Stimulated activated CD8-positive, alpha-beta memory T cell treated with anti-CD3 and anti-CD28 coated beads, Interleukin-12 subunit alpha, Interleukin-12 subunit beta, amount 100 ng/mL, for 1 hour (primary cell): ENCODE results near the gene SOX13.
"Not testable (repeated sequence)": the region's sequence is repeated elsewhere in the genome, so short reads cannot be mapped to it uniquely, and the experiment has no call there.

Experiments used
- DNase-seq: peaks from one replicate; pipeline ENCODE4 v3.0.0-alpha.2; 2020; ENCODE audit warnings: low read depth

SOX13 gene

DNA sequence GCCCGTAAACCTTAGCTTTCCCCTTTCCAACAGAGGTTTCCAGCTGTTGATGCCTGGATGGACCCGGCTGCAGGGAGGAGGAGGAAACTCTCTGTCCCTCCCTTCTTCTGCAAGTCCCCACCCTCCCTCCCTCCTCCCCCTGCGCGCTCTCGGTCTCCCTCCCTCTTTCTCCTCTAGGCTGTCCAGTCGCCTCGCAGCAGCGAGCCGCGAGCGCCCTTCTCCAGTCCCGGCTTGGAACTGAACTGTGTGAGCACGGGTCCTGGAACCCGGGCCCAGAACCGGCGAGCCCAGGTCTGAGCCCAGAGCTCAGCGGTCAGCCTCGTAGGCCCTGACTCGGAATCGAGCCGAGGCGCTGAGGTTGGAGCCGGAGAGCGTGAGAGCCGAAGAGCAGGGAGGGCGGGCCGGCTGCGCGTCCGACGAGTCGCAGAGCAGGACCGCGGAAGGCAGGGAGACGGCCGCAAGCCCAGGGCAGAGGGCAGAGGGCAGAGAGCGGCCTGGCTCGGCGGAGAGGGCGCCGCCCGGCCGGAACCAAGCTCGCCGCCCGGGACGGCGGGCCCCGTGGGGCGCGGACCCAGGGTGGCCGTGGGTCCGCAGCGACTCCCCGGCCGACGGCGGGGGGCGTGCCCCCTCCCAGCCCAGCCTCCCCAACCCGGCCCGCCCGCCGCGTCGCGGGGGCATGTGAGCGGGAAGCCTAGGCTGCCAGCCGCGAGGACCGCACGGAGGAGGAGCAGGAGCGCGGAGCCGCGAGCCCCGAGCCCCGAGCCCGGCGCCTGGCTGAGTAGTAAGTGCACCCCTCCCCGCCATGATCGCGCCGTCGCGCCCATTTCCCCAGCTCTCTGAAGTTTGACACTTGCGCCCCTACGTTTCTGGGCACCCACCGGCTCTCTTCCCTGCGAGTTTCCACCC lies at the start of gene SOX13:
SOX13 (plus strand) TSS at position 185 of the 906 bp plus-strand sequence. CDS start 39,801 bp downstream, outside the sequence.
- DNase-seq: peak; percentile 15

DNA sequence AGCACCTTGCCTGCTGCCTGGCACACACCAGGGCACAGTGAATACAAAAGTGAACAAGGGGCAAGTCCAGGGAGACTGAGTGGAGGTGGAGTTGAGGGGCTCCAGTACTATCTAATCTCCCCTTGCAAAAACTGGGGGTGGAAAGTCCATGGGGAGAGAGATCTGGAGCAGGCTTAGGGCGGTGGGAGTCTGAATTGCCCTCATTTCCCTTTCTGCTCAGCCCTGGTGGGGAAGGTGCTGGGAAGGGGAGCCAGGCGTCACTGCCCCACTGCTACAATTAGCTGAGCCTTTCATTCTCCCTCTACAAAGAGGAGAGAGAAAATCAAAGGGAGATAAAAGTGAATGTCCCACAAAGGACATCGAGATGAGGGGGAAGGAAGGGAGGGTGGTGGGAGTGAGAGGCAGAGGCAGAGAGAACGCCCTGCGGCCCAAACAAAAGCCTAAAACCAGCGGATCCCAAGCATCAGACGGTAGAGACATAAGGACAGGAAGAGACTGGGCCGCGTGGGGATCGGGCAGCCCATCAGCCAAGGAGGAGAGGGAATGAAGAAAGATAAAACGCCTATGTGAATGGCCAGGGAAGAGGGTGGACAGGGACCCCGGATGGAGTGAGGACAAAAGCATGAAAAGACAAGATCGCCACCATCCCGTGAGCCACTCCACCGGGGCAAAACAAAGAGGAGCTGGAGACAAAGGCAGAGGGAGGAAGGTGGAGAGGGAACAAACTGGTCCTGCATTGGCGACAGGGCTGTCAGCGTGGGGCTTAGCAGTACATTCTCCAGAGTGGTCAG lies 46.8 kb upstream of the SOX13 start:
- DNase-seq: no peak

DNA sequence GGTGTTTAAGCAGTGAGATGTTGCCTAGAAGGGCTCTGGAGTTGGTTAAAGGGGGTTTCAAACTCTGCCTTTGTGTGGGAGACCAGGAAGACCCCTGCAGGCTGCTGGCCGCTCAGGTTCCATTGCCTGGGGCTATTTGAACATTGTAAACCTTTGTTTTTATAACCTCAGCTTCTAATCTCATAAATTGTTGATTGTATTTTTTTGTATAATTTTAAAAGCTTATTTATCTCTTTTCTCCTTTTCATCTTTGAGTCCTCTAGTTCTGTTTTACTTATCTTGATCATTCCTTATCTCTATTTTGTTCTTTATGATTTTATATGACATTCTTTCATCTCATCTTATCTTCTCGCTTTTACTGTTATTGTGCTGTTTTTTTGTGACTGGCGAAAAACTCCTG lies 45.5 kb upstream of the SOX13 start:
- no peak for DNase-seq

- no peak for DNase-seq
These were observed 43.9 kb upstream of the SOX13 start for GRCh38 chr1:204029016-204029415.

- no peak for DNase-seq
These were observed 41.7 kb upstream of the SOX13 start for GRCh38 chr1:204031098-204031710.

DNA sequence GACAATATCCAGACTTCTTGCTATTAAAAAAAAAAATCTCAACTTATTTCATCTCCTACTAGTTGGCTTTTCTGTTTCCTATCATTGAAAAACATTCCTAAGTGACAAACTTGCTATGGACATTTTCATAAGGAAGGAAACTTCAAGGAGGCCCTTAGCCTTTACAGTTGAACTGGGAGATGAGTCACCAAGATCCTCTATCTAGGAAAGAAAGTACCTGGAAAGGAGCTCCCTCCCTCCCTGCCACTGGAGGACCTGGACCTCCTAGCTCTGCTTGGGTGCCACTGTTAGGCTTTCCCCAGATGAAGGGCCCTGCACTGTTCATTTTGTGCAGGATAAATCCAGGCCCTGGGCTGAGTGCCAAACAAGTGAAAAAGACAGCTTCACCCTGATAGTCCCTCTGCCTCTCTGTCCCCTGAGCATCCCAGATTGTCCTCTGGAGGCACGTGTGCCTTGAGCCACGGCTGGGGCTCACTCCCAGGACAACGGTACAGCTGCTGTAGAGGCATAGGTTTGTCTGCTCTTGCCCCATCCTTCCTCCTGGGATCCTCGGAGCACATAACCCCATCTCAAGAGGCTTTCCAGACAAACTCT lies 40.2 kb upstream of the SOX13 start:
- DNase-seq: no peak

DNA sequence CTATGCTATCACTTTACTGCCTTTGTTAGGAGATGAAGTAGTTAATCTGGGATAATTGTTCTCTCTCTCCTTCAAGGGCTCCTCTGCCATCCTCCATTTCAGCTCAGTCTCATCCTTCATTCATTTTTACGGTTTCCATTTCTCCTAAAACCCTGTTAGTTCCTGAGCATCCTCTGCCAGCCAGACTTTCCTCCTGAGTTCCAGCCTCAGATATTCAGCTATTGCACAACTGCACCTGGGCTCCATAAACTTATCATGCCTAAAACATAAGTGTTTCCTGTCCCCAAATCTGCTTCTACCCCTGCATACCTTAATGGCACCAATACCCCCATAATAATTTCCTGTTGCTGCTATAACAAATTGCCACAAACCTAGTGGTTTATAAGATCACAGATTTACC lies 39.6 kb upstream of the SOX13 start:
- DNase-seq: no peak

DNA sequence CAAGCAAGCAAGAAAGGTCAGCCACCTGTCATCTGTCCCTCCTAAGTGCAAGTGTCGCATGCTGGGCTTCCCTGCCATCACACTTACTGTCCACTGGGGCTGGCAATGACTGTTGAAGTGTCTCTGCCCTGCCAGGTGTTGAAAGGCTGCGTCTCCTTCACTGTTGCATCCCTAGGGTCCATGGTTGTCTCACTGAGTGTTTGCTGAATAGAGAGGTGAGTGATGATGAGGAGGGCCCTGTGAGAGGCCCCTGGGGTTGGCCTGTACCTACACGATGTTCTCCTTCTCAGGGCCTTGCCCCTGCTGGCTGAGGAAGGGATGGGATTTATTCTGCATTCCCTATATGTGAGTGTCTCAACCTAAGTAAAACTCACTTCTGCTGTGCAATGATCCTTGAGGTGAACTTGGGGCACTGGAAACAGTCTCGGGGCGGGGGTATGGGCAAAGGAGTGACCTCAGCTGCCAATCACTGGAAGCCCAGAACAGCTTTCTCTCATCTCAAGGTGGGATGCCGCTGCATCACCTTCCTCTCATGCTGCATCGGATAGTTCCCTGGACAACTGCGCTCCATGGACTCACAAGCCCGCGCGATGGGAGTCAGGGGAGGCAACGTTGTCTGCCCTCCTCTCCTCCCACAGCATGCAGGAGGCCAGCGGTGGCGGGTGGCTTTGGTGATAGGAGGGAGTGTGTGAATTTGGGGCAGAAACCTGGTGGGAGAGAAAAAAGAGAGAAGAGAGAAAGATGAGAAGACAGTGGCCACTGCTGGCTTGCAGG lies 35.8 kb upstream of the SOX13 start:
- no peak for DNase-seq

DNA sequence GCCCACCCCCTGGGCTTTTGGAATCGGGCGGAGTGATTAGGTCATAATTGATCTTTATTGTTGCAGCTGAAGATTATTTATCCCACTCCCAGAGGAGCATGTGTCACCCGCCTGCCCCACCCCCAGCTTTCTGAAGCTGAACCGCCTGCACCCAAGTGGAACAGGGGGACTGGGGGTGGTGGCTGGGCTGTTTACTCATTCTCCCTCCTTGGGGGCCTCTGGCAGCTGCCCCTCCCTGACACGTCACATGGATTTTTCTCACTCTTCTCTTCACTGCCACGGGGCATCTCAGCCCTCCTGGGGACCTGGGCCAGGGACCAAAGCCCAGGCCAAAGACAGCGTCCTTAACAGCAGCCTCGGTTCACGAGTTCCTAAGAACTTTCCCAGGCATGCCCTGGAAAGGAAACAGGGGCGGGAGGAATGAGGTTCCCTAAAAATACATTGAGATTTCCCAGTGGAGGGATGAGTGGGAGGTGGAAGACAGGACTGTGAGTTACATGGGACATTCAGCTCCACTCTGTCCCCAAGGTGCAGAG lies 31.6 kb upstream of the SOX13 start:
- no peak for DNase-seq

DNA sequence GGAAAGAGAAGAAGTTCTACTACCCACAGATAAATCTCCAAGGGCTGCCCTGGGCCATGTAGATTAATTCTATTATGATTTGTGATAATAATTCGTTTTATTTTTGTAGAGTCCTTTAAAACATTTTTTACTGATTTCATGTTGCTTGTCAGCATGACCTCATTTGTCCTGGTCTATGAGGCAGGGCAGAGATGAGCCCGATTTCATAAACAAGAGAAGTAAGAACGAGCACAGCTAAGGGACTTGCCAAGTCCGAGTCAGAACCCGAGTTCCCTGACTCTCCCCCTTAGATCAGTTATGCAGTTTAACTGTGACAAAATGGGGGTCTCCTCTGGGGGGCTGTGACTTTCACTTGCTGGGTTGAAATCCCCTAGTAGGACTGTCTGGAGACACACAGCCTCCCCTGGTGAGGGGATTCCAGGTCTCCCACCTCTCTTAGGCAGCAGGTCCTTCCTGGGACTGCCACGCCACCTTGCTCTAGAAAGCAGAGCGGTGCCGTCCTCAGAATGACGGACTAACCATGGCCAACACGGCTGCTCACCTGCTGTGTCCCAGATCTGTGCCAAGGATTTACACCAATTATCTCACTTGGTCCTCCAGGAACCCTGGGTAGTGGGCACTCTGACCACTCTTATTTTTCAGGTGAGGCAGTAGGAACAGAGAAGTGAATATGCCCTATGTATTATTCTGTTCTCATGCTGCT lies 31.0 kb upstream of the SOX13 start:
- DNase-seq: no peak

DNA sequence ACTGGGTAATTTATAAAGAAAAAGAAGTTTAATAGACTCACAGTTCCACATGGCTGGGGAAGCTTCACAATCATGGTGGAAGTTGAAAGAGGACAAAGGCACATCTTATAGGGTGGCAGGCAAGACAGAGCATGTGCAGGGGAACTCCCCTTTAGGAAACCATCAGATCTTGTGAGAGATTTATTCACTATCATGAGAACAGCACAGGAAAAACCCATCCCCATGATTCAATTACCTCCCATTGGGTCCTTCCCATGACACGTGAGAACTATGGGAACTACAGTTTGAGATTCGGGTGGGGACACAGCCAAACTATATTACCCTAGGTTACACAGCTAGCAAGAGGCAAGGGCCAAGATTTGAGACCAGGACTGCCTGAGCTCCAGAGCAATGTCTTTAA lies 30.4 kb upstream of the SOX13 start:
- DNase-seq: no peak

DNA sequence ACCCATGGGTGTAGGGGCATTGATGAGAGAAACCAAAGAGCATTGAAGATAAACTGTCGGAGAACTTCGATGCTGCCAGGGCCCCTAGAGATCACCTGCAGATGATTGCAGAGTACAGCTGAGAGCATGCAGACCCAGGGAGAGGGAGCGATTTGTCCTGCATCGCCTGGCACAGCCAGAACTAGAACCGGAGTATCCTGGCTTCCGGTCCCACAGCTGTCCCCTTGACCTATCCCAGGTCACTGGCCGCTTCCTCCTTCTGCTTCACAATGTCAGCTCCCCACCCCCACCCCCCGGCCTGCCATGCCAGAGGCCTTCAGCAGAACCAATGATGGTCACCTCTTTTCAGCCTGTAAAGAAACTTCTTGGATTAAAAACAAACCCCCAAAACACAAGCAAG lies 29.2 kb upstream of the SOX13 start:
- DNase-seq: no peak

GRCh38 chr1:204044448-204044847 lies 28.5 kb upstream of the SOX13 start:
- no peak for DNase-seq

DNA sequence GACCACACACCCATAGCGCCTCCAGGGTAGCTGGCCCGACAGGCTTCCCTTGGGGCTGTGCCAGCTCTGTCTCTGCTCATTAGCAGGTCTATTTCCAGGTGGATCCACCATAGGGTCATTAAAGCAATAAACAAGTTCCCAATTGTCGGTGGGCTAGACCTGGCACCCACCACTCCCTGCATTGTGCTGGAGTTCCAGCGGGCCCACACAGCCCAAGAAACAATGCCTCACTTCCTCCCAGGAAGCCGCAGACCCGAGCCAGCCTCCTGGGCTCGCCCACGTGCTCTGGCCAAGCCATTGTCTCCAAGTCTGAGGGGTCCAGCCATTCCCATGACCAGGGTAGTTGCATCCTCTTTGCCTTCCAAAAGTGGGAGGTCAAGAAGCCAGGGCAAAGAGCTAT lies 27.5 kb upstream of the SOX13 start:
- DNase-seq: no peak

GRCh38 chr1:204046346-204046745 lies 26.6 kb upstream of the SOX13 start:
- no peak for DNase-seq

- DNase-seq: not testable (repeated sequence)
These were observed 24.1 kb upstream of the SOX13 start for GRCh38 chr1:204048796-204049195.

DNA sequence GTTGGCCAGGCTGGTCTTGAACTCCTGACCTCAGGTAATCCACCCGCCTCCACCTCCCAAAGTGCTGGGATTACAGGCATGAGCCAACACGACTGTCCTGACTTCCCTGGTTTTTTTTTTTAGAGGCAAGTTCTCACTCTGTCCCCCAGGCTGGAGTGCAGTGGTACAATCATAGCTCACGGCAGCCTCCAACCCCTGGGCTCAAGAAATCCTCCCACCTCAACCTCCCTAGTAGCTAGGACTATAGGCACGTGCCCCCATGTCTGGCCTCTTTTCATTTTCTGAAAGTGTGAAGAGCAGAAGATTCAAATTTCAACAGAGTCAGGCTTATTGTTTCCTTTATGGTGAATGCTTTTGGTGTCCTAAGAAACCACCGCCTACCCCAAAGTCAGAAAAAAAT lies 21.7 kb upstream of the SOX13 start:
- no peak for DNase-seq

- no peak for DNase-seq
These were observed 21.2 kb upstream of the SOX13 start for GRCh38 chr1:204051718-204052117.

DNA sequence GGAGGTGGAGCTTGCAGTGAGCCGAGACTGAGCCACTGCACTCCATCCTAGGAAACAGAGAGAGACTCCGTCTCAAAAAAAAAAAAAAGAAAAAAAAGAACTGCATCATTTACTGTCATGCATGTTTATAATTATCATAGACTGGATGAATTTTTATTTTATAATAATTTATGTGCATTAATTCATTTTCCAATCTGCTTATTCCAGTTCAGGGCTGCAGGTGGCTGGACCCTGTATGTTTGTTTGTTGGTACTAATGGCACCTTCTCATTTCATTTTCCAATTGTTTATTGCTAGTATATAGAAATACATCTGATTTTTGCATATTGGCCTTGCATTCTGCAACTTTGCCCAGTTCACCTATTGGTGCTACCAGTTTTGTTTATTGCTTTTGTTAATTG lies 19.0 kb upstream of the SOX13 start:
- no peak for DNase-seq

- DNase-seq: no peak
These were observed 12.9 kb upstream of the SOX13 start for GRCh38 chr1:204059970-204060369.

DNA sequence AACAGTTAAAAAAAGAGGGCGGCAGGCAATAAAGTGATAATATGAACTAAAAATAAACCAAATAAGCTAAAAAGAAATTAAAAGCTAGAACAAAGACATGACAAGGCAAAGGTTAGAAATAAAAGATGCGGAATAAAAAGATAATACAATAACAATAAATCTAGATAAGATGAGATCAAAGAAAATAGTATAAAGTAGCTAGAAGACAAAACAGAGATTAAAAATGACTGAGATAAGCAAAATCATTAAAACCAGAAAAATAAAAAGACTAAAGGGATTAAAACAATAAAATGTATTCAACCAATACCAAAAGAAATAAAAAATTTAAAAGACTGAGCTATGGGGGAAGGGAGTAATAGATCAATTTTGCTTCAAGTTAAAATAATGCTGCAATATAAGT lies 10.8 kb upstream of the SOX13 start:
- no peak for DNase-seq
